OCI-LY1 (cell line): ENCODE results near the gene BMPER.

Experiments used
- H2AFZ ChIP-seq: fragments of 200-600 bp; sonication (generic), shearing (Covaris generic); 2 replicates; pipeline ENCODE4 v1.6.0; 2014; ENCODE audit warnings: antibody characterized with exemption, mild to moderate bottlenecking, low read length
- H3F3A ChIP-seq: fragments of 200-600 bp; sonication (generic), shearing (Covaris generic); 2 replicates; pipeline ENCODE4 v1.6.0; 2014; ENCODE audit warnings: mild to moderate bottlenecking, antibody characterized with exemption, low read length, moderate library complexity; ENCODE audit not compliant: insufficient read depth
- H3K27ac ChIP-seq: fragments of 200-600 bp; sonication (generic); 2 replicates; pipeline ENCODE4 v1.5.1; 2014; ENCODE audit warnings: low read length, mixed run types, mild to moderate bottlenecking, low read depth; ENCODE audit not compliant: poor library complexity, severe bottlenecking
- H3K27me3 ChIP-seq: fragments of 200-600 bp; sonication (generic); 2 replicates; pipeline ENCODE4 v1.6.0; 2014; ENCODE audit warnings: antibody characterized with exemption, mild to moderate bottlenecking, low read length, moderate library complexity; ENCODE audit not compliant: insufficient read depth
- H3K36me3 ChIP-seq: fragments of 200-600 bp; sonication (generic); 2 replicates; pipeline ENCODE4 v1.6.1; 2014; ENCODE audit warnings: mild to moderate bottlenecking, antibody characterized with exemption, low read length, moderate library complexity, mixed read lengths; ENCODE audit not compliant: insufficient read depth
- H3K4me1 ChIP-seq: fragments of 200-600 bp; sonication (generic); 2 replicates; pipeline ENCODE4 v1.5.1; 2014; ENCODE audit warnings: mild to moderate bottlenecking, low read length, moderate library complexity; ENCODE audit not compliant: insufficient read depth, severe bottlenecking
- H3K4me2 ChIP-seq: fragments of 200-600 bp; sonication (generic), shearing (Covaris generic); 2 replicates; pipeline ENCODE4 v1.6.1; 2014; ENCODE audit warnings: low read length
- H3K4me3 ChIP-seq: fragments of 200-600 bp; sonication (generic); 2 replicates; pipeline ENCODE4 v1.5.1; 2014; ENCODE audit warnings: low read length, low read depth, mild to moderate bottlenecking, mixed read lengths; ENCODE audit not compliant: poor library complexity, severe bottlenecking
- H3K79me2 ChIP-seq: fragments of 200-600 bp; shearing (Covaris generic); 2 replicates; pipeline ENCODE4 v1.6.1; 2016; ENCODE audit warnings: mixed run types, low read length, mixed read lengths; ENCODE audit not compliant: insufficient read depth
- H3K9ac ChIP-seq: fragments of 200-600 bp; sonication (generic), shearing (Covaris generic); 2 replicates; pipeline ENCODE4 v1.6.1; 2014; ENCODE audit warnings: mild to moderate bottlenecking, low read length, mixed read lengths
- H3K9me2 ChIP-seq: fragments of 200-600 bp; sonication (generic), shearing (Covaris generic); 2 replicates; pipeline ENCODE4 v1.6.1; 2014; ENCODE audit warnings: low read depth, mild to moderate bottlenecking, low read length, mixed read lengths
- H3K9me3 ChIP-seq: fragments of 200-600 bp; shearing (Covaris generic); 2 replicates; pipeline ENCODE4 v1.6.1; 2014; ENCODE audit warnings: low read length, mixed read lengths
- H4K20me1 ChIP-seq: fragments of 200-600 bp; sonication (generic), shearing (Covaris generic); 2 replicates; pipeline ENCODE4 v1.6.0; 2016; ENCODE audit warnings: mild to moderate bottlenecking, low read length; ENCODE audit not compliant: insufficient read depth
- CTCF ChIP-seq: fragments of 200-600 bp; sonication (generic), shearing (Covaris generic); IDR thresholded peaks from 2 replicates; pipeline ENCODE4 v1.5.1; 2017; ENCODE audit warnings: mild to moderate bottlenecking, antibody characterized with exemption, low read length, moderate library complexity, mixed read lengths
- EZH2 ChIP-seq: fragments of 200-600 bp; sonication (generic), shearing (Covaris generic); IDR thresholded peaks from 2 replicates; pipeline ENCODE4 v1.8.0; 2017; ENCODE audit warnings: borderline replicate concordance, mixed run types, mild to moderate bottlenecking, antibody characterized with exemption, low read length, moderate library complexity, mixed read lengths

BMPER gene

GRCh38 chr7:34058801-34059135 lies 153.4 kb downstream of the BMPER start:
- Histone ChIP-seq H3K27ac (no peak overlapping the region), H3K9me3 (no peaks in the 10 kb centered on the region), H4K20me1 (no peaks in the 10 kb centered on the region), H3K9me2 (no peaks in the 10 kb centered on the region), H3K4me1 (no peaks in the 10 kb centered on the region), H3K79me2 (no peaks in the 10 kb centered on the region), H3K9ac (no peak overlapping the region), H3K4me2 (no peak overlapping the region), H3F3A (no peaks in the 10 kb centered on the region), H3K27me3 (no peaks in the 10 kb centered on the region), H3K4me3 (no peak overlapping the region), H3K36me3 (no peaks in the 10 kb centered on the region), H2AFZ (no peak overlapping the region)
- TF ChIP-seq EZH2 = no peak

DNA sequence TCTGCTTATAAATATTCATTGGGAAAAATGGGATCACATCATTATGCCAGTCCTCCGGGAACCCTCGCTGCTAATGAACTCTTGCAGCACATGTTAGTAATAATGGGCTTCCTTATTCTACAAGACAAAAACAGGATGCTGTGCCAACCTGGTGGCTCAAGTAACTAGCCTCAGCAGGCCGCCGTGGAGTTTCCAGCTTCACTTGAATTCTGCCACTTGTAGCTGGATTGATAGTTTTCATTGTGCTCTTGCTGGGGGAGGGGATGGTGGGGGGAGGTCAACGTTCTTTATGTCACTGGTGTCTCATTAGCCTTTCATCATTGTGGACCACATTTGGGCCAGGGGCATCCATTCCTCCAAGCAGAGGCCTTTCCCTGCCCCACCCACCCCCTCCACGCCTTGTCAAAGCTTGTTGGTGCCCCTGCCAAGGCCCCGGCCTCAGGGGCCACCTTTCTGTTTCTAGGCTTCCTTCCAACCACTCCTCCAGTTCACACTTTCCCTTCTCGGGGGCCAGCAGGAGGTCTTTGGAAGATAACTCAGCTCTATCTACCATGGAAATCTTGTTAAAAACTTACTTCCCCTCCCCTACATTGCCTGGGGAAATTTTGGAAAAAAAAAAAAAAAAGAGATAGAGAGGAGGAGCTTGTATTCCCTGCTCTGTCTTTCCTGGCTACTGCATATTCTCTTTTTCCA lies 153.9 kb downstream of the BMPER start:
- Histone ChIP-seq H3K36me3 (no peaks in the 10 kb centered on the region), H3K4me2 (no peak overlapping the region), H3K9me2 (no peaks in the 10 kb centered on the region), H2AFZ (no peak overlapping the region), H3K27me3 (no peaks in the 10 kb centered on the region), H3K4me3 (no peak overlapping the region), H3K27ac (no peak overlapping the region), H3K79me2 (no peaks in the 10 kb centered on the region), H3K9ac (no peak overlapping the region), H3K4me1 (no peaks in the 10 kb centered on the region), H4K20me1 (no peaks in the 10 kb centered on the region), H3K9me3 (no peaks in the 10 kb centered on the region), H3F3A (no peaks in the 10 kb centered on the region)
- TF ChIP-seq CTCF = no peak
- TF ChIP-seq EZH2 = no peak

DNA sequence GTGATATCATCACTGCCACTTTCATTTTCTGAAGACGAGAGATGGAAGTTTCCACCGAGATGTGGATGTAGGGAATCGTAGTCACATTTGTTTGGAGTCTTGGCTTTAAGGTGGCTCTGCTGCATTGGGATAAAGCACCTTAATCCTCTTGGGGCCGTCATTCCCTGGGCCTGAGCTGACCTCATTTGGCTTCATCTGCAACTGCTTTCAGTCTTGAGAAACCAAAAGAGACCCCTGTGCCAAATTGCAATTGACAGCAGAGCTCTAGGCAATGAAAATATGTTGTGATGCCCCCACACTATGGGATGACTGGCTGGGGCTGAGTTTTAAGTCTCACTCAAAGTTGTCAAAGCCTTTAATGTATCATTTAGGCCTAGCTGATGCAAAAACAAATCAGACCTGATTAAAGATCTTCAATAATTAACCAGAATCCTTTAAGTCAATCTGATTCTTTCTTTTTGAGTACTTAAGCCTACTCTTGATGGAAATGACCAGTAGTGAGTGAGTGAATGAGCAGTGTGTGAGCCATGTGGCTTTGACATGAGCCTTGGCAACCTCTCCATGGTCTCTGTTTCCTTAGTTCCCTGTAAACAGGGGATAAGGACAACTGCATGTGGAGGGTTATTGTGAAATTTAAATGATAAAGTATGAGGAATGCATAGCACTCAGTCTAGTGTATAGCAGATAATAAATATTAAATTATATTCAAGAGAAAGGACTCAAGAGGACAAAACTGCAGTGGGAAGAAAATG lies 155.0 kb downstream of the BMPER start:
- Histone ChIP-seq H3K79me2 (no peaks in the 10 kb centered on the region), H3K9me3 (no peaks in the 10 kb centered on the region), H3K27ac (no peak overlapping the region), H3F3A (no peaks in the 10 kb centered on the region), H2AFZ (no peak overlapping the region), H3K4me3 (no peak overlapping the region), H3K36me3 (no peaks in the 10 kb centered on the region), H3K27me3 (no peaks in the 10 kb centered on the region), H3K9ac (no peak overlapping the region), H3K4me1 (no peaks in the 10 kb centered on the region), H4K20me1 (no peaks in the 10 kb centered on the region), H3K4me2 (no peak overlapping the region), H3K9me2 (no peaks in the 10 kb centered on the region)
- TF ChIP-seq EZH2 (no peak), CTCF (no peak)
